Measurements from ENCODE around the gene TTYH1. TPM values are rescaled to one million over a fixed set of nuclear protein-coding genes. Genes with fewer than 3 reads are reported as not detected.

TTYH1 gene
- total and polyA plus RNA-seq, 2 of the 4 experiments (the other 2 are of a cell fraction) = not detected

- Histone ChIP-seq H2BK15ac (ENCODE audit: low read depth, low read length) (no peak overlapping the region), H2BK5ac (ENCODE audit: low read depth, low read length, poor library complexity, severe bottlenecking) (no peak overlapping the region), H4K20me1 (ENCODE audit: insufficient read depth, low read length) (peaks cover 14% of the 10 kb centered on the region), H2AK9ac (replicated peaks; ENCODE audit: low read depth, low read length, poor library complexity) (no peak overlapping the region), H3K9me1 (ENCODE audit: insufficient read depth, low read length) (peaks cover 6% of the 10 kb centered on the region; the same call in 1 of the 2 replicates), H3K79me1 (ENCODE audit: low read depth in 1 of 2, low read length in 2 of 2) (peaks cover 14 to 19% of the 10 kb centered on the region in 2 experiments), H2BK20ac (ENCODE audit: low read depth, low read length) (no peak overlapping the region), H3K4me1 (ENCODE audit: control insufficient read depth, insufficient read depth, low read length) (no peaks in the 10 kb centered on the region), H3K27ac (ENCODE audit: insufficient read depth, low read length) (no peak overlapping the region), H3K4me3 (ENCODE audit: insufficient read depth, low read depth, low read length) (no peak overlapping the region), H3K36me3 (ENCODE audit: control insufficient read depth, insufficient read depth, low read length) (peaks cover 10% of the 10 kb centered on the region), H4K8ac (ENCODE audit: low read depth in 2 of 2, low read length in 2 of 2) (no peak overlapping the region), H3K9ac (ENCODE audit: low read depth, low read length) (no peak overlapping the region), H3K4me2 (ENCODE audit: low read depth, low read length) (no peak overlapping the region), H3K56ac (ENCODE audit: extremely low read depth, insufficient read depth, low read length) (no peak overlapping the region), H4K91ac (ENCODE audit: insufficient read depth, low read depth, low read length) (no peak overlapping the region), H3K14ac (replicated peaks; ENCODE audit: low read depth, low read length) (no peak overlapping the region), H2AK5ac (ENCODE audit: low read depth, low read length) (no peak overlapping the region; the same call in 1 of the 2 replicates), H3K9me3 (ENCODE audit: control insufficient read depth, insufficient read depth, low read length) (no peaks in the 10 kb centered on the region), H4K5ac (ENCODE audit: low read depth, low read length) (no peak overlapping the region), H2BK120ac (ENCODE audit: low read depth, low read length) (no peak overlapping the region), H3K4ac (ENCODE audit: low read depth, low read length) (no peak overlapping the region), H3K23ac (ENCODE audit: low read depth, low read length) (no peak overlapping the region), H3K27me3 (ENCODE audit: control insufficient read depth, insufficient read depth, low read length) (no peaks in the 10 kb centered on the region), H2AFZ (replicated peaks; ENCODE audit: low read length, poor library complexity) (no peak overlapping the region), H3K18ac (ENCODE audit: low read depth, low read length) (no peak overlapping the region)
- ChIA-PET CTCF (interaction anchor here (1.3 kb wide), 1 partner anchor 9 kb away, joined by 5 read pairs; no protein-coding TSS in a partner anchor), POLR2A (ENCODE audit: unreplicated experiment) (no interaction called here)
- 67% methylated on average over 1 of the region's 15 CpGs; no CpG with 5 or more reads in 1 of the 2 experiments for WGBS, 2 experiments (ENCODE audit: extremely low coverage in 2 of 2, insufficient read length in 1 of 2)
- no peak for TF ChIP-seq RCOR1 (IDR thresholded peaks at IDR 0.05; ENCODE audit: insufficient replicate concordance, low read length)
- peak; percentile 31 for TF ChIP-seq CTCF (conservative IDR thresholded peaks at IDR 0.05; ENCODE audit: low read depth, low read length)
- 0 out of 2 replicates have a peak, but pooled peaks have one; percentile 22 for TF ChIP-seq RAD21 (IDR thresholded peaks at IDR 0.05; ENCODE audit: low read length)
- ATAC-seq (ENCODE audit: low read depth) (peak; percentile 65; the same call in 1 of the 2 replicates), DNase-seq (no peak)
- no TSS peak for BruUV-seq (replicated peaks)
- intact Hi-C loops (cut with micrococcal nuclease) = no loop called here
- dilution Hi-C loops (cut with HindIII; ENCODE audit: low sequenced_read_pairs, unreplicated experiment) = no loop called here
- in situ Hi-C loops (cut with MboI; ENCODE audit: low sequenced_read_pairs) = no loop called here
These were observed 24.0 kb downstream of the TTYH1 start for GRCh38 chr19:54439174-54439851.

Data from IMR-90 (cell line).